ENCODE results near the gene TRERF1. TPM values are rescaled to one million over a fixed set of nuclear protein-coding genes. Genes with fewer than 3 reads are reported as not detected.
A peak's percentile ranks its signal among the peaks of the same experiment; 100 is the strongest.

TRERF1 gene
- total RNA-seq, 4 donors from 2014 or later = 14.7 to 22.0 (median 19.0) TPM

DNA sequence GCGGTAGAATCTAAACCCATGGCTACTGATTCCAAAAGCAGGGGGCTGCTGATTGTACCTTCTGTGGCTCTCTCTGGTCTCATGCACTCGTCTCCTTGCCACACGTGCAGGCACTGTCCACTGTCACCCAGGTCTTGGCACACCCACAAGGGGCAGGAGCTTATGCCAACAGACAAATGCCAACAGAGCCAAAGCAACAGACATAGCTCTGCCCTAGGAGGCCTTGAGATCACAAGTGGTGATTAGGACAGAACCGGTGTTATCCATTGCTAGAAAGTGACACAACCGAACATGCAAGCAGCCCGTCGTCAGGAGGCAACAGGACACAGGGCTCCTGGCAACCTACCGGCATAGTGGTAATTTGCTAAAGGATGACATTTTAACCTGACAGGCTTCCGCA, 197.2 kb downstream of the TRERF1 start:
- Histone ChIP-seq H3K9me3 (no peaks in the 10 kb centered on the region), H3K4me3 (no peak overlapping the region), H3K36me3 (peaks cover 54% of the 10 kb centered on the region), H3K27me3 (no peaks in the 10 kb centered on the region), H3K4me1 (peaks cover 19% of the 10 kb centered on the region), H3K27ac (no peak overlapping the region)
- TF ChIP-seq POLR2A (IDR thresholded peaks at IDR 0.05) (no peak), EP300 (IDR thresholded peaks at IDR 0.05) (no peak), POLR2AphosphoS5 (IDR thresholded peaks at IDR 0.05) (no peak)
- TF ChIP-seq, protein P1, sequence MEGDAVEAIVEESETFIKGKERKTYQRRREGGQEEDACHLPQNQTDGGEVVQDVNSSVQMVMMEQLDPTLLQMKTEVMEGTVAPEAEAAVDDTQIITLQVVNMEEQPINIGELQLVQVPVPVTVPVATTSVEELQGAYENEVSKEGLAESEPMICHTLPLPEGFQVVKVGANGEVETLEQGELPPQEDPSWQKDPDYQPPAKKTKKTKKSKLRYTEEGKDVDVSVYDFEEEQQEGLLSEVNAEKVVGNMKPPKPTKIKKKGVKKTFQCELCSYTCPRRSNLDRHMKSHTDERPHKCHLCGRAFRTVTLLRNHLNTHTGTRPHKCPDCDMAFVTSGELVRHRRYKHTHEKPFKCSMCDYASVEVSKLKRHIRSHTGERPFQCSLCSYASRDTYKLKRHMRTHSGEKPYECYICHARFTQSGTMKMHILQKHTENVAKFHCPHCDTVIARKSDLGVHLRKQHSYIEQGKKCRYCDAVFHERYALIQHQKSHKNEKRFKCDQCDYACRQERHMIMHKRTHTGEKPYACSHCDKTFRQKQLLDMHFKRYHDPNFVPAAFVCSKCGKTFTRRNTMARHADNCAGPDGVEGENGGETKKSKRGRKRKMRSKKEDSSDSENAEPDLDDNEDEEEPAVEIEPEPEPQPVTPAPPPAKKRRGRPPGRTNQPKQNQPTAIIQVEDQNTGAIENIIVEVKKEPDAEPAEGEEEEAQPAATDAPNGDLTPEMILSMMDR (IDR thresholded peaks at IDR 0.05) = no peak
- no peak for DNase-seq (ENCODE audit: low spot score in 2 of 2)
- 94% methylated on average over 6 of the region's 9 CpGs for WGBS

DNA sequence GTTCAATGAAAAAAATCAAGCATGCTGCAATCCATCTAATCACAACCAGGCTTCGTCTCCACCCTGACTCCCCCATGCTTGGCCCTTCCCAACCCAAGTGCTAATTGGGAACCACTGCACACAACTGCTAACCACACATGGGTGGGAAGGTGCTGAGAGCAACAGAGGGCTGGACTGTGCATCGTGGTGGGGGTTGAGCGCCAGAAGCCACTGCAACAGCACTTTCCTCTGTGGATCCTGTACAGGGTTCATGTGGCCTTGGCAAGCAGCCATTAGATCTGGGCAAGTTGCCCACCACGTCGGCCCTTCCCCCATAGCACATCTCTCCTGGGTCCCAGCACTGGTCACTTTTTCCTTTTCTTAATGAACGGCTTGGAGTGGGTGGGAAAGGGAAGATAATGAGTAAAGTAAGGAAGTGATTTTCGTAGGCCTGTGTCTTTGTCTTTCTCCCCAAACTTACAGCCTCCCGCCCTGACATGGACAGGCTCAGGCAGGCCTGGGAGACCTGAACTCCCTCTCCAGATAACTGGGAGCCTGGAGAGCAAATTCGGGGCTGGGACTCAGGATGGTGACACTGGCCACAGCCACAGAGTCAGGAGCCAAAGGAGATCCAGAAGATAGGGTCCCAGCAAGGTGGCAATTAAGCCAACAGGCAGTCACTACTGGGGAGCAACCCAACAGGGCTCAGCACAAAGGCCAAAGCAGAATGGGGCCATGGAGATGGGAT, 199.7 kb downstream of the TRERF1 start:
- DNase-seq (ENCODE audit: low spot score in 2 of 2) = no peak
- Histone ChIP-seq H3K9me3 (no peaks in the 10 kb centered on the region), H3K4me1 (peaks cover 28% of the 10 kb centered on the region), H3K27ac (peak overlapping the region; percentile 56), H3K27me3 (no peaks in the 10 kb centered on the region), H3K36me3 (peaks cover 34% of the 10 kb centered on the region), H3K4me3 (no peak overlapping the region)
- WGBS = 17% methylated on average over 9 of the region's 9 CpGs
- TF ChIP-seq POLR2AphosphoS5 (IDR thresholded peaks at IDR 0.05) (no peak), POLR2A (IDR thresholded peaks at IDR 0.05) (no peak), EP300 (IDR thresholded peaks at IDR 0.05) (no peak)
- TF ChIP-seq, protein P1 (IDR thresholded peaks at IDR 0.05) = no peak

DNA sequence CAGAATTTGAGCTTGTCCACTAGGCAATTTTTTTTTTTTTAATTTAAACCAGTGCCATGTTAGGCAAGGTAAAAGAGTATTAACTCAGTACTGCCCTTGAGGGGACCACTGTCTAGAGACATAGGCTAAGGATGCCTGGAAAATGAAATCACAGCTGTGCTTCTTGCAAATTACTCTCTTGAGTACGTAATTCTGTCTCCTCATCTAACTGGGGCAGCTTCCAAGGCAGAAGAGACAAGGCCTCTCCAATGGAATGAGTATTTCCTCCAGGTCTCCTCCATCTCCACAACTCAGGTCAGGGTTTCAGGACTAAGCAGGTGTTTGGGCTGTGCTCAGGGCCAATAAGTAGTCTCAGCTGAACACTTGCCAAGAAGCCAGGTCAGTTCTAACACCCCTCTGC, 200.2 kb downstream of the TRERF1 start:
- DNase-seq (ENCODE audit: low spot score in 2 of 2) = no peak
- Histone ChIP-seq H3K4me3 (no peak overlapping the region), H3K27ac (no peak overlapping the region), H3K4me1 (peaks cover 28% of the 10 kb centered on the region), H3K27me3 (no peaks in the 10 kb centered on the region), H3K36me3 (peaks cover 29% of the 10 kb centered on the region), H3K9me3 (no peaks in the 10 kb centered on the region)
- 50% methylated on average over 1 of the region's 1 CpG for WGBS
- TF ChIP-seq, protein P1 (IDR thresholded peaks at IDR 0.05) = no peak
- TF ChIP-seq POLR2AphosphoS5 (IDR thresholded peaks at IDR 0.05) (no peak), POLR2A (IDR thresholded peaks at IDR 0.05) (no peak)

DNA sequence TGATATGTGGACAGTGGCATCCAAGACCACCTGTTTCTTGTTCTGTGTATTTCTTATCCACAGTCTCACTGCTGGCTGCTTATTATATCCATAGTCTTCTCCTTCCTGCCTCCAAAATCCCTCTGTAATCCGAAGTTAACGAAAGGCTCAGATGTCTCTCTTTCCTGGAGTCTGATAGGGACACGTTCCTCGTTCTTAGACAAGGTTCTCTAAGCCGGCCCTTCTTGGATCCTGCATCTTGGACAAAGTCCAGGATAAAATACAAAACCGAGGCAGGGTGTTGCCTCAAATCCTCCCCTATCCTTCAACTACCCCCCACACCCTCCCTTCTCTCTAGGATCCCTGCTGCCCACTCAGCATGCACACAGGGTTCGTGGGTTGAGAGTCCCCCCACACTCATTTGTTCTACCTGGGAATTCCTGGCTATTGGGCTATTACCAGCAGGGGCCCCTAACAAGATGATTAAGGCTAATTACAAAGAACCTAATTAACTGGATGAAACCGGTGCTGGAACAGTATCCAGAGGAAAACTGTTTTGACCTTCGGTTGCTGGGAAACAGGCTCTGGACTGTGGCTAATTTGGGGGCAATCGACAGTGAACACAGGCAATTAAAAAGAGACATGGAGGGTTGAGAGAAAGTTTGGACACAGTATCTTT, 201.3 kb downstream of the TRERF1 start:
- H3K9me3 ChIP-seq = no peaks in the 10 kb centered on the region
- no peak for TF ChIP-seq POLR2AphosphoS5 (IDR thresholded peaks at IDR 0.05)
- TF ChIP-seq, protein P1 (IDR thresholded peaks at IDR 0.05) = no peak
- TF ChIP-seq POLR2A (IDR thresholded peaks at IDR 0.05) = no peak
- no peak for TF ChIP-seq EP300 (IDR thresholded peaks at IDR 0.05)
- H3K4me3 ChIP-seq = no peak overlapping the region
- no peaks in the 10 kb centered on the region for H3K27me3 ChIP-seq
- H3K4me1 ChIP-seq = peaks cover 28% of the 10 kb centered on the region
- WGBS = 58% methylated on average over 10 of the region's 10 CpGs
- no peak for DNase-seq (ENCODE audit: low spot score in 2 of 2)
- no peak overlapping the region for H3K27ac ChIP-seq
- H3K36me3 ChIP-seq = peaks cover 23% of the 10 kb centered on the region

DNA sequence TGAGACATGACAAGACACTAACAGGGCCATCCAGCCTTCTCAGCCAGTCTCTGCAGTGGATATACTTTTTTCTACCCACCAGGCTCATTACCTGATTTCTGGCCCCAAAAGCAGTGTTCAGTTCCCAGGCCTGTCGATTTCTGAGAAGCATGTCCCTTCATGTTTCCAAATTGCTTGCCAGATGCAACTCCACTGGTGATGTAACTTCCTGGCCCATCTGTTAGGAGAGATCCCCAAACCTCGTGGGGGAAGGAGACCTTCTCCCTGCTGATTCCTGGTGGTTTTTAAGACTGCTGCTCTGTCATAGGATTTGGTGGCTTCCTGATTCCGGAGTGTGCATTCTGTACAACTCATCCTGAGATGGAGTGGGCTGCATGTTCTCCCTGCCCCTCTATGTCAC, 202.4 kb downstream of the TRERF1 start:
- no peak overlapping the region for H3K4me3 ChIP-seq
- WGBS = 34% methylated on average over 3 of the region's 3 CpGs
- no peaks in the 10 kb centered on the region for H3K27me3 ChIP-seq
- no peaks in the 10 kb centered on the region for H3K9me3 ChIP-seq
- peaks cover 19% of the 10 kb centered on the region for H3K36me3 ChIP-seq
- TF ChIP-seq EP300 (IDR thresholded peaks at IDR 0.05) (no peak), POLR2AphosphoS5 (IDR thresholded peaks at IDR 0.05) (no peak), POLR2A (IDR thresholded peaks at IDR 0.05) (no peak)
- TF ChIP-seq, protein P1 (IDR thresholded peaks at IDR 0.05) = no peak
- no peak for DNase-seq (ENCODE audit: low spot score in 2 of 2)
- H3K4me1 ChIP-seq = peaks cover 28% of the 10 kb centered on the region
- no peak overlapping the region for H3K27ac ChIP-seq

All from suprapubic skin (tissue), 4 donors.